Left renal pelvis (tissue), 4 donors: ENCODE results near the gene NFASC. TPM values are rescaled to one million over a fixed set of nuclear protein-coding genes. Genes with fewer than 3 reads are reported as not detected.
A peak's percentile ranks its signal among the peaks of the same experiment; 100 is the strongest.

Source experiments
- DNase-seq, 4 donors: peaks; one replicate each; pipeline ENCODE4 v3.0.0-alpha.2; 2013; ENCODE audit warnings: low read depth in 4 of 4, low spot score in 3 of 4
- polyA plus RNA-seq, 4 donors: library from polyadenylated mRNA; unstranded; fragments of 120-200 nt; gene quantifications; one replicate each; pipeline ENCODE4 v1.2.1, GENCODE V29; 2013; ENCODE audit not compliant: insufficient read length in 4 of 4

The NFASC gene
- polyA plus RNA-seq, 4 donors, result 5.7 to 32.2 (median 13.9) TPM

GRCh38 chr1:204950353-204951001 is 79.8 kb downstream of the NFASC start:
- no peak for DNase-seq

GRCh38 chr1:204958317-204959307 is 88.0 kb downstream of the NFASC start:
- no peak for DNase-seq

GRCh38 chr1:204959374-204959773 is 88.7 kb downstream of the NFASC start:
- DNase-seq, result no peak

- no peak for DNase-seq
Observed at GRCh38 chr1:204959836-204960235, 89.2 kb downstream of the NFASC start.

- DNase-seq, result no peak
Observed at GRCh38 chr1:204960306-204961125, 89.9 kb downstream of the NFASC start.

GRCh38 chr1:204961765-204962419 is 91.2 kb downstream of the NFASC start:
- DNase-seq, result no peak

GRCh38 chr1:204962742-204963632 is 92.3 kb downstream of the NFASC start:
- DNase-seq, result peak in 1 of 4 donors; percentile 7

GRCh38 chr1:204967451-204967850 is 96.8 kb downstream of the NFASC start:
- no peak for DNase-seq

GRCh38 chr1:204968135-204968534 is 97.5 kb downstream of the NFASC start:
- no peak for DNase-seq

- no peak for DNase-seq
Observed at GRCh38 chr1:204968951-204969350, 98.3 kb downstream of the NFASC start.

GRCh38 chr1:204970937-204971336 is 100.3 kb downstream of the NFASC start:
- no peak for DNase-seq

- no peak for DNase-seq
Observed at GRCh38 chr1:204971517-204972336, 101.1 kb downstream of the NFASC start.

- DNase-seq, result no peak
Observed at GRCh38 chr1:204972426-204972825, 101.8 kb downstream of the NFASC start.

GRCh38 chr1:204973449-204973848 is 102.8 kb downstream of the NFASC start:
- DNase-seq, result no peak

GRCh38 chr1:204974327-204974726 is 103.7 kb downstream of the NFASC start:
- no peak for DNase-seq

- DNase-seq, result no peak
Observed at GRCh38 chr1:204975021-204975420, 104.4 kb downstream of the NFASC start.

GRCh38 chr1:204975568-204976235 is 105.0 kb downstream of the NFASC start:
- DNase-seq, result peak in 1 of 4 donors; percentile 37

GRCh38 chr1:204976646-204977045 is 106.0 kb downstream of the NFASC start:
- no peak for DNase-seq
